GM06990 (cell line): ENCODE data around the gene RPS24.

Source experiments
- DNase-seq: peaks from one replicate; pipeline ENCODE4 v3.0.0-alpha.2; 2011; ENCODE audit not compliant: insufficient read length; ENCODE audit errors: extremely low read depth
- H3K27me3 ChIP-seq: replicated peaks from 2 replicates; pipeline ENCODE4 v1.6.0; 2011; ENCODE audit warnings: low read length; ENCODE audit not compliant: control insufficient read depth, insufficient read depth
- H3K36me3 ChIP-seq: 2 replicates; pipeline ENCODE4 v1.5.1; 2011; ENCODE audit warnings: low read length; ENCODE audit not compliant: control insufficient read depth, insufficient read depth
- H3K4me3 ChIP-seq: replicated peaks from 2 replicates; pipeline ENCODE4 v1.5.1; 2011; ENCODE audit warnings: low read depth, mild to moderate bottlenecking, control low read depth, low read length
- CTCF ChIP-seq: IDR thresholded peaks from 2 replicates; pipeline ENCODE4 v1.5.1; 2011; ENCODE audit warnings: low read length, control low read depth, mild to moderate bottlenecking, inconsistent platforms; ENCODE audit not compliant: insufficient read depth, poor library complexity, severe bottlenecking

The RPS24 gene

DNA sequence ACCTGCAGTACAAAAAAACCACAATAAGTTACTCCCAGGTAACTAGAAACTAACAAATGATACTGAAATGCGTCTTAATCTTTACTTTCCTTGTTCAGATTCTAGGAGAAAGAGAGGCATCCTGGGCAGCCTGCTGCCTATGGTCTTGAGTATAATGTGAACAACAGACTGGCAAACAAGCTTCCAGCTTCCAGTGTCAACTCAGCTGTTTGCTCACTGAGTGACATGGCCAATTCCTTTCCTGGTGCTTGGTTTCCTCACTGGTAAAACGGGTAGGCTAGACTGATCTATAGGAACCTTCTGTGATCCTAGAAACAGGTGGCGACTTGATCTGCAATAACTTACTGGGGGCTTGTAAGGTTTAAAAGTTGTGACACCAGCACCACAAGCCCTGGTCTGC lies 14.4 kb upstream of the RPS24 start:
- peaks cover 25% of the 10 kb centered on the region for H3K36me3 ChIP-seq
- H3K4me3 ChIP-seq = no peak overlapping the region
- DNase-seq = no peak
- no peak for TF ChIP-seq CTCF
- H3K27me3 ChIP-seq = no peaks in the 10 kb centered on the region

GRCh38 chr10:78021201-78021600 lies 12.5 kb upstream of the RPS24 start:
- DNase-seq = no peak
- H3K4me3 ChIP-seq = no peak overlapping the region
- TF ChIP-seq CTCF = no peak
- no peaks in the 10 kb centered on the region for H3K27me3 ChIP-seq
- H3K36me3 ChIP-seq = peaks cover 27% of the 10 kb centered on the region

- no peak for DNase-seq
- peaks cover 16% of the 10 kb centered on the region for H3K36me3 ChIP-seq
These were observed 9.9 kb upstream of the RPS24 start for GRCh38 chr10:78023741-78024140.

GRCh38 chr10:78025685-78026364 lies 7.8 kb upstream of the RPS24 start:
- TF ChIP-seq CTCF = no peak
- DNase-seq = no peak

More at GRCh38 chr10:78023741-78024140, 9.9 kb upstream of the RPS24 start:
- H3K4me3 ChIP-seq = no peak overlapping the region
- no peak for TF ChIP-seq CTCF
- H3K27me3 ChIP-seq = no peaks in the 10 kb centered on the region

GRCh38 chr10:78028438-78029268 lies 5.0 kb upstream of the RPS24 start:
- Histone ChIP-seq H3K36me3 (peaks cover 3% of the 10 kb centered on the region), H3K4me3 (peak overlapping the region; percentile 100), H3K27me3 (no peaks in the 10 kb centered on the region)
- DNase-seq = no peak
- no peak for TF ChIP-seq CTCF

More at GRCh38 chr10:78025685-78026364, 7.8 kb upstream of the RPS24 start:
- Histone ChIP-seq H3K36me3 (peaks cover 11% of the 10 kb centered on the region), H3K27me3 (no peaks in the 10 kb centered on the region), H3K4me3 (no peak overlapping the region)
